ENCODE measurements around the gene PTPN22. TPM values are rescaled to one million over a fixed set of nuclear protein-coding genes. Genes with fewer than 3 reads are reported as not detected.

The PTPN22 gene
- total and polyA plus RNA-seq, 9 of the 15 experiments (the other 6 are each of a cell fraction or from before 2014, with no cell fraction given) = 0.45 to 4.6 (median 1.1) TPM

DNA sequence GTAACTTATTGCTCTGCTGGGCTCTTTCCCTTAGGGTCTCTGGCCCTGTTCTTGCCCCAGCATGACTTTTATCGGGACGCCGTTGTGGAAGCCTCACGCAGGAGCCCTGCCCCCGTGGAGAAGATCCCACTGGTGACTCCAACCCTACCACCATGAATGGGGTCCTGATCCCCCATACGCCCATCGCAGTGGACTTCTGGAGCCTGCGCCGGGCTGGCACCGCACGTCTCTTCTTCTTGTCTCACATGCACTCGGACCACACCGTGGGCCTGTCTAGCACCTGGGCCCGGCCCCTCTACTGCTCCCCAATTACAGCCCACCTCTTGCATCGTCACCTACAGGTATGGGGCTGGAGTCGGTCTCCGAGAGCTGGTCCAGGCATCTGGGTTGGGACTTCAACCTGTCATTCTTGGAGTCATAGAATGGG is 33.9 kb upstream of the PTPN22 start (continued):
- TF ChIP-seq, protein P1, sequence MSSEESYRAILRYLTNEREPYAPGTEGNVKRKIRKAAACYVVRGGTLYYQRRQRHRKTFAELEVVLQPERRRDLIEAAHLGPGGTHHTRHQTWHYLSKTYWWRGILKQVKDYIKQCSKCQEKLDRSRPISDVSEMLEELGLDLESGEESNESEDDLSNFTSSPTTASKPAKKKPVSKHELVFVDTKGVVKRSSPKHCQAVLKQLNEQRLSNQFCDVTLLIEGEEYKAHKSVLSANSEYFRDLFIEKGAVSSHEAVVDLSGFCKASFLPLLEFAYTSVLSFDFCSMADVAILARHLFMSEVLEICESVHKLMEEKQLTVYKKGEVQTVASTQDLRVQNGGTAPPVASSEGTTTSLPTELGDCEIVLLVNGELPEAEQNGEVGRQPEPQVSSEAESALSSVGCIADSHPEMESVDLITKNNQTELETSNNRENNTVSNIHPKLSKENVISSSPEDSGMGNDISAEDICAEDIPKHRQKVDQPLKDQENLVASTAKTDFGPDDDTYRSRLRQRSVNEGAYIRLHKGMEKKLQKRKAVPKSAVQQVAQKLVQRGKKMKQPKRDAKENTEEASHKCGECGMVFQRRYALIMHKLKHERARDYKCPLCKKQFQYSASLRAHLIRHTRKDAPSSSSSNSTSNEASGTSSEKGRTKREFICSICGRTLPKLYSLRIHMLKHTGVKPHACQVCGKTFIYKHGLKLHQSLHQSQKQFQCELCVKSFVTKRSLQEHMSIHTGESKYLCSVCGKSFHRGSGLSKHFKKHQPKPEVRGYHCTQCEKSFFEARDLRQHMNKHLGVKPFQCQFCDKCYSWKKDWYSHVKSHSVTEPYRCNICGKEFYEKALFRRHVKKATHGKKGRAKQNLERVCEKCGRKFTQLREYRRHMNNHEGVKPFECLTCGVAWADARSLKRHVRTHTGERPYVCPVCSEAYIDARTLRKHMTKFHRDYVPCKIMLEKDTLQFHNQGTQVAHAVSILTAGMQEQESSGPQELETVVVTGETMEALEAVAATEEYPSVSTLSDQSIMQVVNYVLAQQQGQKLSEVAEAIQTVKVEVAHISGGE (CRISPR knock-in tag; IDR thresholded peaks at IDR 0.05) = peak in 1 of 3 experiments; percentile 27; a peak in 1 of 6 replicates
- TF ChIP-seq ZNF311 (CRISPR knock-in tag; IDR thresholded peaks at IDR 0.05) (no peak), ZFX (CRISPR knock-in tag; IDR thresholded peaks at IDR 0.05) (peak; percentile 37; the same call in 1 of the 2 replicates), GATAD2A (IDR thresholded peaks at IDR 0.05) (0 out of 2 replicates have a peak, but pooled peaks have one; percentile 1), GATA2 (CRISPR knock-in tag; IDR thresholded peaks at IDR 0.05) (no peak; the same call in 1 of the 2 replicates), SAFB (IDR thresholded peaks at IDR 0.05; ENCODE audit: borderline replicate concordance, low read depth, low read length) (0 out of 2 replicates have a peak, but pooled peaks have one; percentile 79), LEF1 (IDR thresholded peaks at IDR 0.05) (no peak), GABPB1 (CRISPR knock-in tag; IDR thresholded peaks at IDR 0.05) (no peak), ZC3H4 (CRISPR knock-in tag; IDR thresholded peaks at IDR 0.05; ENCODE audit: borderline replicate concordance) (no peak), GTF3C2 (IDR thresholded peaks at IDR 0.05; ENCODE audit: borderline replicate concordance, extremely low read depth, insufficient read length) (no peak), BDP1 (IDR thresholded peaks at IDR 0.05; ENCODE audit: insufficient read depth, insufficient read length) (no peak), E2F3 (CRISPR knock-in tag; IDR thresholded peaks at IDR 0.05) (no peak)
- TF ChIP-seq, protein P2, sequence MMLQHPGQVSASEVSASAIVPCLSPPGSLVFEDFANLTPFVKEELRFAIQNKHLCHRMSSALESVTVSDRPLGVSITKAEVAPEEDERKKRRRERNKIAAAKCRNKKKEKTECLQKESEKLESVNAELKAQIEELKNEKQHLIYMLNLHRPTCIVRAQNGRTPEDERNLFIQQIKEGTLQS (IDR thresholded peaks at IDR 0.05) = no peak
- TF ChIP-seq, protein P2 (CRISPR knock-in tag; conservative IDR thresholded peaks at IDR 0.05) = 0 out of 2 replicates have a peak, but pooled peaks have one; percentile 5
- TF ChIP-seq, protein P3, sequence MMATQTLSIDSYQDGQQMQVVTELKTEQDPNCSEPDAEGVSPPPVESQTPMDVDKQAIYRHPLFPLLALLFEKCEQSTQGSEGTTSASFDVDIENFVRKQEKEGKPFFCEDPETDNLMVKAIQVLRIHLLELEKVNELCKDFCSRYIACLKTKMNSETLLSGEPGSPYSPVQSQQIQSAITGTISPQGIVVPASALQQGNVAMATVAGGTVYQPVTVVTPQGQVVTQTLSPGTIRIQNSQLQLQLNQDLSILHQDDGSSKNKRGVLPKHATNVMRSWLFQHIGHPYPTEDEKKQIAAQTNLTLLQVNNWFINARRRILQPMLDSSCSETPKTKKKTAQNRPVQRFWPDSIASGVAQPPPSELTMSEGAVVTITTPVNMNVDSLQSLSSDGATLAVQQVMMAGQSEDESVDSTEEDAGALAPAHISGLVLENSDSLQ (IDR thresholded peaks at IDR 0.05) = no peak

All from K562 (cell line).